HG02678 (cell line): ENCODE results near the gene DCTD.

ENCODE experiments used
- ATAC-seq: cut with Tn5 transposase; IDR thresholded peaks from one replicate; pipeline ENCODE4 v1.9.1; 2021; ENCODE audit warnings: mild to moderate bottlenecking, moderate library complexity; ENCODE audit not compliant: unreplicated experiment

The DCTD gene

DNA sequence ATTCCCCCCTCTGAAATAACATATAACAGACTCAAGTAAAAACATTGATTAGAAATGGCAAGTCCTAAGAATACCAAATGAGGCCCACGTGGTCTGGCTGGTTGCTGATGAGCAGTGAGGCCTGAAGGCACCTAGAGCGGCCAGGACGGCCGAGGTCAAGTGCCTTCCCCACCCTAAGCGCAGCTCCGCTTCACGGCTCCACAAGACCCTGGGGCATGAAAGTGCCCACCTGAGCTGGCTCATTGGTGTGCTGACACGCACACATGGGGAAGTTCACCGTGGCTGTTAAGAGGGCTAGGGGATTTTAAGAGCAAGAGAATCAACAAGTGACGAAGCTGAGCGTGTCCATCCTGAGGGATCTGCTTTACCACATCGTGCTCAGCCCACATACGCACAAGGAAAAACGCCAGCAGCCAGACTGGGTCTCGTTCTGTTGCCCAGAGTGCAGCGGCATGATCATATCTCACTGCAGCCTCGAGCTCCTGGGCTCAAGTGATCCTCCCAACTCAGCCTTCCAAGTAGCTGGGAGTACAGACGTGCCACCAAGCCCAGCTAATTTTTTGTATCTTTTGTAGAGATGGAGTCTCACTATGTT, 22.4 kb downstream of the DCTD start:
- no peak for ATAC-seq

DNA sequence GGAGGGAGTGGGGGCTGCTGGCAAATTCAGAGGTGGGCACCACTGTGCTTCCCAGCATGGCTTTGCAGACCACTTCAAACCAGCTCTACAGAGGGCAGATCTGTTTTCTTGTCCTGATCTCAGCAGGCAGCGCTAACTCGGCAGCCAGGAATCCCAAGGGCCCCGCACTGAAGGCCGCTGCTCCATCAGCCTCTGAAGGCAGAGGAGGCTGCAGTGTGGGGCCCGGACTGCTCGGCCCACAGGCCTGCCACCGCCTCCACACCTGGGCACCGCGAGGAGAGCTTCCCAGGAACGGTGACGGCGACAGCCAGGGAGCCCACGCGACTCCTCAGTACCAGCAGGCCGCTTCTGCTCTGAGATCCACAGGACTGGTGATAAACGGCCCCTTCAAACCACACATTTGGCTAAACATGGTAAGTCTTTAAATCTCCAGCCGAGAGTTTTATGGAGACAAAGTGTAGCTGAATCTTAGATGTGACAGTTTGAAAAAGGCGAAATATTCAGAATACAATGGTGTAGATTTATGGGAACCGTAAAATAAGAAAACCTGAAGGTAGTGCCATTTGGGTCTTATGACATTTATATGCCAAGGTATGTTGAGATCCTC, 23.6 kb downstream of the DCTD start:
- ATAC-seq: no peak

DNA sequence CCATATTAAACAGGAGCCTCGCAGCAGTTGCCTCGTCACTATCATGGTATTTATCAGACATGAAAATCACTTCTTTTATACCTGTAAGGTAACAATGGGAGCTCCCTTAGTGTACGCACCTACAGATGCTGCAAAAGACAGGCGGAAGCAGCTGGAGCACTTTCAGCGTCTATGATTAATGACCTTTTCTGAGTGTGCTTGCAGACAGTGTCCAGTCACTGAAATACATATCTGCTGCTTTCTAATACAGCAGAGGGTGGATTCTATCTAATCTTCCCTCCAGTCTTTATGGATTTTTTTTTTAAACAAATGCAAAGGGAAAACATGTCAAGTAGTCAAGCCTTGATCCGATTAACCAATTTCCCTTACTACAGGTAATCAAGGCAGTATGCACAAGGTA, 24.1 kb downstream of the DCTD start:
- ATAC-seq: no peak

DNA sequence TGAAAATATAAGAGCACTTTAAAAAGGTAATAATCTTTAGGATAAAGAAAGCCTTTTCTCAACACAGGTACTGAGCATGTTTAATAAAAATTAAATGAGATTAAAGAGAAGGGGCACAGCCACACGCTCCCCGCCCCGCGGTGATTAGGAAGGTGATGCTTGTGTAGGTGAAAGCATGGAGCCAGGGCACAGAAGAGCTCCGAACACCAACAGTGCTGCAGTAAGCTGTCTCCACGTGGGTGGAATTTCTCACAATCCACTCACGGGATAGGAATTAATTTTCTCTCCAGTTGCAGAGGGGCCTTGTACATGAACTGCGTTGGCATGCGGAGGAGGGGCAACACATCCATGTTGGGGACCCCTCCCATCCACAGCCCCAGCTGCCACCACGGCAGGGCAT, 27.0 kb downstream of the DCTD start:
- no peak for ATAC-seq

DNA sequence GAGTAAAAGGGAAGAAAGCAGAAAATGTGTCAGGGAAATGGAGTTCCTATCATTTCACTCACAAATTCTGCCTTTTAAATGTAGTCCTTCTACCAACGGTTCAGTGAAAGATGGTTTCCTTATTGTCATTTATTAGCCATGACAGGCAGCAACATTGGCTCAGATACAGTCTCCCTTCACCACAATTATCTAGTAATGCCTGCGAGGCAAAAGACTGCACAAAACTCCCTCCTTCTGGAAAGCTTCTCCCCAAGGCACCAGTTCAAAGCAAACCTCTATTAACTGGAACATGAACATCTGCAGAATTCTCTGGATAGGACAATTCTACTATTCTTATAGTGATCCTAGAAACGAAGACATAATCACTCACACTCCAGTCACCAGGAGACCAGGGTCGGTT, 28.3 kb downstream of the DCTD start:
- ATAC-seq: no peak

DNA sequence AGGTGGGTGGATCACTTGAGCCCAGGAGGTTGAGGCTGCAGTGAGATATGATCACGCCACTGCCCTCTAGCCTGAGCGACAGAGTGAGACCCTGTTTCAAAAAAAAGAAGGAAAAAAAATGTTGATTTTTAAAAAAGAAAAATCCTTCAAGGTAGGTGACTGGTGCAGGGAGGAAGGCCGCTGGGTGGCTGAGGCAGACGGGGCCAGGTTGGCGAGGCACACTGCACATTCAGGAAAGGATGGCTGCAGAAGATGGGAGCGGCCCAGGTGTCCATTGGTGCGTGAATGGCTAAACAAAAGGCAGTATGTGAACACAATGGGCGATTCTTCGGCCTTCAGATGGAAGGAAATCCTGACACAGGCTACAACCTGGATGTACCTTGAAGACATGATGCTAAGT, 30.4 kb downstream of the DCTD start:
- ATAC-seq: no peak

DNA sequence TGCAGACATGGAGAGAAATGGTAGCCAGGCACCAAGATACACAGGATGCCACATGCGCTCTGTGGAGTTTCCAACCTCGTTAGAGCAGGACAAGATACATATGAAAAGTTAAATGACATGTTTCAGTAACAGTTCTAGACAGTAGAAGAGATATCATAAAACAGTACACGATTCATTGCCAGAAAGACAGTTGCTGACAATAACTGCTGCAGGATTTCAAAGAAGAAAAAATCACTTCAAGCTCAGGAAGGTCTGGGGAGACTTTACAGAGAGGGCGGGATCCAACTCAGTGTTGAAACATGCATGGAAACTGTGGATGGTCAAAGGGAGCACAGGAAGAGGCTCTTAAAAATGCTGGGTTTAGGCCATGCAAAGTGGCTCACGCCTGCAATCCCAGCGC, 31.0 kb downstream of the DCTD start:
- no peak for ATAC-seq

DNA sequence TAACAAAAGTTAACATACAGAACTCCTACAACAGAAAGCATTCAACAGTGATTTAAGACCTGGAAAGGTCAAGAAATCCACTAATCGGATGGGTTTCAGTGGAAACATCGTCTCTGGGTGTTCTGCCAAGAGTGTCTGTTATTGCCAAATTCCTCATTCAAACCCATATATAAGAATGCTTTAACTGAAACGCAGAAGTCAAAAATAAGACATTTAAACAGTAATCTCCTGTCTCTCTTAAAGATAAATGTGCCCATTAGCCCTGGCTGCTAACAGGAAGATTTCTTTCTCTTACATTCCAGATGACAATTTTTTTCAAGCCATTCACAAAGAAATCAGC, 31.5 kb downstream of the DCTD start:
- no peak for ATAC-seq

DNA sequence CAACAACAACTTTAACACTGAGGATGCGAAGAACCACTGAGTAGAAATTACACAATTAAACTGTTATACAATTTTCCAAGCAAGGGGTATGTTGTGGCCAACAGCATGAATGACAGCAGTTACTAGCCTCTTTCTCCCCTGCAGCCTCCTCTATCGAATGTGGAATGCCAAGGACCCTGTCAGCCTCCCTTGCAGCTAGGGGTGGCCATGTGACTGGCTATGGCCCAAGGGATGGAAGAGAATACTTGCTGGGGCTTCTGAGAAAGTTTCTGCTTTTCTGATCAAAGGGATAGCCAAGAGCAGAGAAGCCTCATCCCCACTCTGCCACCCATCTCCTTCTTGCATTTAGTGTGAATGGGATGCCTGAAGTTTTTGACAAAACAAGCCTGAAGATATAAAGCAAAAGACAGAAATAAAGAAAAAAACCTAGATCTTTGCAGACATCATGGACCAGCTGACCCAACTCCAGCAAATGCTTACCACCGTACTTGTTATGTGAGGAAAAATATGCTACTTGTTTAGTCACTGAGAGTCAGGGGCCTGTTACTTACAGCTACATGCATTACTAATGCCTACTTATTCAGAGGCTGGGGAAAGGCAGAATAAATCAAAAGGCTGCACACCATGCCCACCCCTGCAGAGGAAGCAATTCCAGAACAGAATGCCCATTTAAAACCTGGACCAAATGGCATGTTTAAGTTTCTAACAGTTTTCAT, 32.0 kb downstream of the DCTD start:
- no peak for ATAC-seq

DNA sequence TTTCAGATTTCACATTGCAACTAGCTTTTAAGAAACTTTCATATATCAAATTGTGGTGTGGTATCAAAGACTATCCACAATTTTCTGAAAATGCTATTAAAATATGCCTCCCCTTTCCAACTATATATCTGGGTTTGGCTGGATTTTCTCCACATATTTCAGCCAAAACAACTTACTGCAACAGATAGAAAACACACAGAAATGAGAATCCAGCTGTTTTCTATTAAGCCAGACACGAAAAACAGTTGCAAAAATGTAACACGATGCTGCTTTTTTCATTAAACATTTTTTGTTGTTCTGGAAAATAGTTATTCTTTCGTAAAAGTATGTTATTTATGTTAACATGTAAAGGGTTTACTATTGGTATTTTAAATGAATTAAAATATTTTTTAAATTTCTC, 33.1 kb downstream of the DCTD start:
- no peak for ATAC-seq

DNA sequence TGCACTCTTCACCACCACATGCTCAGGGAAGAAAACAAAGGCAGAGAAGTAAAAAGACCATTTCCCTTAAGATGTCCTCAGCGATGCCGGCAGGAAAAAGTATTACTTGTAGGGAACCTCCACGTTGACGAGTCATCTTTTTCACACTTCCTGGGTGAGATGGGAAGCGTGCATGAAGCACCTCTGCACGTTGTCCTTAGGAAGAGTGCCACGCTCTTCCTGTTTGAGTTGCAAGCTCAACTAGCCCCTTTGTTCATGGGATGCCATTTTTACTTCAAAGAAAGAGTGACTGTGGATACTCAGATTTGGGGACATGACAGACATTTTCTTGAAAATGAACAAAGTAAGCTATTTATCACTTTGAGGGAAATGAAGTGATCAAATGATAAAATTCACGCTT, 33.8 kb downstream of the DCTD start:
- no peak for ATAC-seq

DNA sequence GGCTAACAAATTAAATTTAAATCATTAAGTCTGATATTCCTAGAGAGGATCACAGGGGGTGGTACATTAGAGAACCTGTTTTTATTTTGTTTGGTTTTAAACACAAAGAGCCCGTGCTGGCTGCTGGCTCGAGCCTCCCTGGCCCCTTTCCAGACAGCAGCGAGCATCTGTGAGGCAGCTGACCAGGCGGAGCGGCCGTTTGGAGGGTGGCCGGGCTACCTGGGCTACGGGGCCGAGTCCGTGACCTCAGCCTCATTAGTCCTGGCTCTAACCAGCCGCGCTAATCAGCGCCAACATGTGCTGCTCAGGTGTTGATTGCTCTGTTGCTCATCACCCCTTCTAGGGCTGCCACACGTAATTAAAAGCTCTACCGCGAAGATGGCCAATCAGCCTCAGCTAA, 35.3 kb downstream of the DCTD start:
- ATAC-seq: no peak

DNA sequence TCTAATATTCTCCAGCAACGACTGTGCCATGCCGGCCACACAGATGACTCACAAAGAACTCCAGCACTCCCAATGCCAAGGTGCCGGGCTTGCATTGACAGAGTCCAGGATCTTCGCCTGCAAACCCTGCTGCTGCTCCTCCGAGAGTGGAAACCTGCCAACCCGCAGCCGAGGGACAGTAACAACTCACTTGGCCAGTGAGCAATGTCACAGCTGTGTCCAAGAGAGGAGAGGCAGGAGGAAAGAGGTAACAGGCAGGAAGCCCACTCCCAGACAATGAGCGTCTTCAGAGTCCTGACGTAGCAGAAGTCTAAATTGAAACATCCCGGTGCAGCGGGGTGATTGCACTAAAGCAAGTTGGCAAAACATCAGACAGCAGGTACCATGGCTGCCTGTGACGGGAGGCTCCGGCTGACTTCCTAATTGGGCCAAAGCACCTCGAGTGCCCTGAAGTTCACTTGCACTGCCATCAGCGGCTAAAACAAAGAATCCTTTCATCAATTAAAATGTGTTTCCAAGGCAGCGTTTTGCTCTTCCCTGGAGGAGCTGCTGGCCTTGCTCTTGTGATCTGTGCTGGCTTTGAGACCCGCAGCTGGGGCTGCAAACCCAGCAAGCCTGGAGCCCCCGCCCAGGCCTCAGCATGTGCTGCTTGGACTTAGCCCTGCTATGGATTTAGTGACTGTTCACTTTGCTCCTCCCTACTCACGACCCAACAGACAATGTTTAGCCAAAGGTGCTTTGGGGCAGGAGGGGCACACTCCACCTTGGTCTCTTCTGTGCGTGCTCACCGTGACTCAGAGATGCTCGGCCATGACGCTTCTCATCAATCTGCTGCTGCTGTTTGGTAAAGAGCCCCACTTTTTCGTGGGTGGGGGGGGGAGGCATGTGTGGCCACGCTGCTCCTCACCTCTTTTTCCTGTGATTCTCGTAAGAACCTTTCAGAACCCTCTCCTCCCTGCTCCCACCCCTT, 36.5 kb downstream of the DCTD start:
- no peak for ATAC-seq

DNA sequence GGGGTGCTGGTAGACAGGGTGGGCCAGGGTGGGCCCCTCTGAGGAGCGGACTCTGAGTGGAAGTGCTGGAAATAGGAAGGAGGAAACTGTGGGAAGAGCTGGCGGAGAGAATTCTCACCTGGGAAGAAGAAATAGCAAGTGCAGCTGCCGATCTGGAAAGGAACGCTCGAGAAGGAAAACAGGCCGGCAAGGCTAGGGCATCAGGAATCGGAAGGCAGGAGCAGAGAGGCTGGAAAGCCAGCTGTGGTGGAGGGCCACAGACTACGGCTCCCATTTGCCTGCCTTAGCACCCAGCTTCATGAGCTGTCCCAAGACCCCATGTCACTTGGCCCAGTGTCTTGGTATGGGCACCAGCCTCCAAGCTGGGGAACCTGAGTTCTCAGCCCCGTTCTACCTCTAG, 37.3 kb downstream of the DCTD start:
- no peak for ATAC-seq

DNA sequence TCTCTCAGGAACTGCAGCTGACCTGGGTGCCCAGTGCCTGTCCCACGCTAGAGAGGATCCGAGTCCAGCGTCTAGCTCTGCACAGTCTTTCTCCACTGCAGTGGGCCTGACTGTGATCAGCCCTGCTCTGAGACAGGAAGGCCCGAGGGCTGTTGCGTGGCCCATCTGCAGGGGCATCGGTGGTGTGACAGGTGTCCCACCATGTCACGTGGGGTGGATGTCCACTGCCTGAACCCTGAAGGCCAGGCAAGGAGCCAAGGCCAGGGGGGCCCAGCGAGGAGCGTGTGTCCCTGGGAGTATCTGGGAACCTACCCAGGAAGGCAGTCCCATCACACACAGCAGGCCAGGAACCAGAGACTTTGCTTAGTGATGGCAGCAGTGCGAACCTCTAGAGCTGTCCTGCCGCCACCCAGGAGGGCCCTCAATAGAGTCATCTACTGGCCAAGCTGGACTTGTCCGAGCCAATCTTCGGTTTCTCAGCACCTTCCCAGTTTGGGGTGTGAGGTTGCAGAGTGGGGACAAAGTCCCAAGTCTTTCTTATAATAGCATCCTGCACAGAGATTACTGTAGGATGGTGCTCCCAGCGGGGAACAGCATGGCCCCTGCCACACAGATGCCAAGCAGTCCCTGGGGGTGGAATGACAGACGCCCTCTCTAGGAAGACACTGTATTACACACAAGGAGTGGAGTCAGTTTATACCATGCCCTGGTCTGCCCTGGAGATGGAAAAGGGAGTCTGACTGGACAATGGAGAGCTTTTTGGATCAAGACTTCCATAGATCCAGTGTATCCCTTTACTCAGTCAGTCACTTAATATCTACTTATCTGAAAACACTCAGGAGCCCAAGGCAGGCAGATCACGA, 38.3 kb downstream of the DCTD start:
- no peak for ATAC-seq

DNA sequence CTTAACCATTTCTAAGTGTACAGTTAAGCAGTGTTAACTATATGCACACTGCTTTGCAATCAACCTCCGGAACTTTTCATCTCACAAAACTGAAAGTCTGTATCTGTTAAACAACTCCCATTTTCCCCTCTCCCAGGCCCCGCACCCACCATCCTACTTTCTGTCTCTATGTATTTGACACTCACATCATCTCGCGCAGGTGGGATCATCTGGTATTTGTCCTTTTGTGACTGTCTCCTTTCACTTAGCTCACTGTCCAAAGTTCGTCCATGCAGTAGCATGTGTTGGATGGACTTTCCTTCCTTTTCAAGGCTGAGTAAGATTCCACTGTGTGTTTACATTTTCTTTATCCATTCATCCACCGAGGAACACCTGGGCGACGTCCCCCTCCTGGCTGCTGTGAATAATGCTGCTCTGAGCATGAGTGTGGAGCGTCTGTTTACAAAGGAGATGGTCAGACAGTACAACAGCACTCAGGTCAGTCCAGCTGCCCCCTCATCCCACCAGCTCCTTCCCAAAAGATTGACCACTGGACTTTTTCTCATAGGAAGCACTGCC, 39.8 kb downstream of the DCTD start:
- ATAC-seq: no peak

DNA sequence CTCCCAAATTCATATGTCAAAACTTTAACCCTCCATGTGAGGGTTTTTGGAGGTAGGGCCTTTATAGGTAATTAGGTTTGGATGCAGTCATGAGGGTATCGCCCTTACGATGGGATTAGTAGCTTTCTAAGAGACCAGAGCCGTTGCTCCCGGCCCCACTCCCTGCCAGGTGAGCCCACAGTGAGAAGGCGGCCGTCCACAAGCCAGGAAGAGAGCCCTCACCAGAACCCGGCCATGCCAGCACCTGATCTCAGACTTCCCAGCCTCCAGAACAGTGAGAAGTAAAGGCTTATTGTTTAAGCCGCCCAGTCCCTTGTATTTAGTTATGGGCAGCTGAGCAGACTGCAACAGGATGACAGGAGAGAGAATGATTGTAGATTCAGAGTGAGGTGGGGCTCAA, 40.8 kb downstream of the DCTD start:
- ATAC-seq: no peak

DNA sequence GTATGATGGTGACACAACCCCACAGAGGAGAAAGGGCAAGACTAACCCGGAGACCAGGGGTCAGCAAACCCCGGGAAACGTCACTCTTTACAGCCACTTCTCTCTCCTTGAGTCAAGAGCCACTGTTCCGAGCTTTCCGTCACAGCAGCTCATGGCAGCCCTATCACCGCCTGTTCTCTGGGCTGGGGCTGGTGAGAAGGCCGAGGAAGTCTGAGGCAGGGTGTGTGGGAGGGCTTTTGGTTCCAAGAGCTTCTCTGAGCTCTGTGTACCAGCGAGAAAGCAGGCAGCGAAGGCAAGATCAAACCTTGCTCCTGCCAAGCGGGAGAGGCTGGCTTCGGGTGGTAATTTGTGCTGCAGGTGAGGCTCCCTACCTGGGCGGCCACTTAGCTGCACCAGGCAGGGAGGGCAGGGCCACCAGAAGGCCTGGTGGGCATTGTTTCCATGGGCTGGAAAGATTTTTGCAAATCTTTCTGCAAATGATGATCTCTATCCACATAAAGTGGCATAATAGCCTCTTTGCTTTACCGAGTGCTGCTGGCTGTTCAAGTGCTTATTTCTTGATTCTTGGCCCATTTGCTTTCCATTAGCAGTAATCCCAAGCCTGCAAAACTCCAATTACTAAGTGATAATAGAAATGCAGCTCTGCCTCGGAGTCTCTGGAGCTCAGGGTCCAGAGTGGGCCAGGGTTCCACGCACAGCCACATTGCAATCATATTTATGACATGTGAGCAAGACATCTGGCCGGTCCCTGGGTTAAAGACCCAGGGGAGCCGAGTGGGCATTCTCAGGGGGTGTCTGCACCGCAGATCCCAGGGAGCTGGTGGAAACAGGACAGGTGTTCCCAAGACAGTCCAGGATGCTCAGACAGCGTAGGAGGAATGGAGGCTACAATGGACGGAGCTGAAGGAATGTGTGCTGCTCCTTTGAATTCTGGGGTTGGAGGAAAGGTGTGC, 41.5 kb downstream of the DCTD start:
- no peak for ATAC-seq

DNA sequence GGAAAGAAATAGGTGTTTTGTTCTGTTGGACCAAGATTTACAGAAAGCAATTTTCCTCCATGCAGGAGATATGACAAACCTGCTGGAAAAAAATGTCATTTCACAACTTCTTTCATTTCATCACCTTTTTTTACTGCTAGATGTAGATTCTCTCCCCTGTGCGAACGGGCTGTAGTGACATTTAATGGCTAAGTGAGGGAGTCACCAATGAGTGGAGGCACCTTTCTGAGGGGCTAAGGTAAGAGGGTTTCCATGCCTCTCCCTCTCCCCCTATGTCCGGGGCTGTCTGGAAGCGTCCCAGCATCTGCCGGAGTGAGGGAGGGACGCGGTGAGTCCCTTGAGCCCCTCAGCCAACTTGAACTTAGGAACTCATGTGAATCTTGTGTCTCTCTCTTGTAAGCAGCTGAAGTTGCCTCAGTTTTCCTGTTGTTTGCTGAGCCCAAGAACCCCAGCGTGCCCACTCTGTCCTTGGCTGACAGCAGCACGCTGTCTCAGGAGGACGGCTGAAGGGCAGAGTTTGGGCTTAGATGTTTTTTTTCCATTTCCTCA, 42.3 kb downstream of the DCTD start:
- no peak for ATAC-seq
